Thyroid gland (tissue), 4 donors: Measurements from ENCODE around the gene COG5.

Source experiments
- CTCF ChIP-seq, 6 experiments: fragments of 200-600 bp in 3 of 6; fragments of 450-650 bp in 3 of 6; sonication (generic) in 3 of 6; IDR thresholded peaks; one replicate each; pipeline ENCODE4 v1.5.1; 2016 to 2019; ENCODE audit warnings: antibody characterized with exemption in 6 of 6, mild to moderate bottlenecking in 2 of 6, inconsistent platforms in 1 of 6, moderate library complexity in 1 of 6
- POLR2A ChIP-seq, 2 donors: fragments of 450-650 bp; IDR thresholded peaks; one replicate each; pipeline ENCODE4 v1.6.1; 2017; ENCODE audit warnings: antibody characterized with exemption in 2 of 2, mild to moderate bottlenecking in 2 of 2, moderate library complexity in 1 of 2

DNA sequence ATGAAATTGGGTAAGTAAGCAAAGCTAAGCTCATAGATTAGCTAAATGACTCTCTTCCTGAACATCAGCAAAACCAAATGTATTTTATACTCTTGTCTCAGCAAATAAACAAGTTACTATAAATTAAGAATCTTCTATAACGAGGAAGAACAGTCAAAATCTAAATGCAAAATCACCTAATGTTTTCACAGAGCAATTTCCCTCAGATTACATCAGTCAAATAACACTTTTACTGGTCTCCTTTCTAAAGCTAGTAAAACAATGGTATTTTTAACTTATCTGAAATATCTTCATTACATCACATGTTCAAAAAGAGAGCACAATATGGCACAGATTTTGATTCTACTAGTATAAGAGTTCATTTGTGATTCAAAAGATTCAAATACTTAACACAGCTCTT lies 110.3 kb downstream of the COG5 start:
- no peak for TF ChIP-seq CTCF (IDR thresholded peaks at IDR 0.05)
- no peak for TF ChIP-seq POLR2A (IDR thresholded peaks at IDR 0.05)
